Neural cell (in vitro differentiated cells): Measurements from ENCODE around the gene STAP2. TPM values are rescaled to one million over a fixed set of nuclear protein-coding genes. Genes with fewer than 3 reads are reported as not detected.
"Not testable (repeated sequence)": the region's sequence is repeated elsewhere in the genome, so short reads cannot be mapped to it uniquely, and the experiment has no call there.

Experiments used
- H2AFZ ChIP-seq: fragments of 200-600, 300-800 bp; sonication (generic), shearing (Covaris generic); 2 replicates; pipeline ENCODE4 v1.6.0; 2014; ENCODE audit warnings: low read depth, mild to moderate bottlenecking, antibody characterized with exemption, low read length, moderate library complexity
- H3F3A ChIP-seq: fragments of 200-600 bp; shearing (Covaris generic); 2 replicates; pipeline ENCODE4 v1.6.1; 2016; ENCODE audit warnings: mild to moderate bottlenecking, moderate library complexity, mixed read lengths, antibody characterized with exemption, low read length; ENCODE audit not compliant: insufficient read depth, poor library complexity, severe bottlenecking
- H3K27ac ChIP-seq: fragments of 200-600, 300-800 bp; sonication (generic), shearing (Covaris generic); 2 replicates; pipeline ENCODE4 v1.5.1; 2014; ENCODE audit warnings: mild to moderate bottlenecking, low read length, moderate library complexity
- H3K27me3 ChIP-seq: fragments of 300-800, 200-600 bp; sonication (generic), shearing (Covaris generic); 2 replicates; pipeline ENCODE4 v1.6.0; 2014; ENCODE audit warnings: mild to moderate bottlenecking, low read depth, low read length, moderate library complexity; ENCODE audit not compliant: insufficient read depth
- H3K36me3 ChIP-seq: fragments of 300-800, 200-600 bp; sonication (generic), shearing (Covaris generic); 2 replicates; pipeline ENCODE4 v1.5.1; 2014; ENCODE audit warnings: mild to moderate bottlenecking, antibody characterized with exemption, low read length, moderate library complexity; ENCODE audit not compliant: insufficient read depth
- H3K4me2 ChIP-seq: fragments of 300-800, 200-600 bp; sonication (generic), shearing (Covaris generic); 2 replicates; pipeline ENCODE4 v1.6.0; 2014; ENCODE audit warnings: mild to moderate bottlenecking, low read length
- H3K4me3 ChIP-seq: fragments of 300-800, 200-600 bp; sonication (generic), shearing (Covaris generic); 2 replicates; pipeline ENCODE4 v1.5.1; 2014; ENCODE audit warnings: mild to moderate bottlenecking, low read length, moderate library complexity
- H3K79me2 ChIP-seq: fragments of 200-600 bp; shearing (Covaris generic); replicated peaks from 2 replicates; pipeline ENCODE4 v1.6.0; 2014; ENCODE audit warnings: mild to moderate bottlenecking, low read length, moderate library complexity; ENCODE audit not compliant: insufficient read depth
- H3K9ac ChIP-seq: fragments of 300-800, 200-600 bp; sonication (generic), shearing (Covaris generic); 2 replicates; pipeline ENCODE4 v1.6.1; 2016; ENCODE audit warnings: mild to moderate bottlenecking, low read length, mixed read lengths
- H3K9me2 ChIP-seq: fragments of 200-600 bp; shearing (Covaris generic); 2 replicates; pipeline ENCODE4 v1.6.1; 2016; ENCODE audit warnings: mild to moderate bottlenecking, low read length, mixed read lengths; ENCODE audit not compliant: insufficient read depth
- H3K9me3 ChIP-seq: fragments of 200-600, 300-800 bp; sonication (generic), shearing (Covaris generic); 2 replicates; pipeline ENCODE4 v1.6.1; 2016; ENCODE audit warnings: mild to moderate bottlenecking, mixed run types, low read length, moderate library complexity, mixed read lengths
- H4K20me1 ChIP-seq: fragments of 200-600 bp; shearing (Covaris generic); 2 replicates; pipeline ENCODE4 v1.6.1; 2016; ENCODE audit warnings: mild to moderate bottlenecking, mixed run types; ENCODE audit not compliant: insufficient read depth
- CTCF ChIP-seq: fragments of 450-650 bp; IDR thresholded peaks from 2 replicates; pipeline ENCODE4 v1.5.1; 2014; ENCODE audit warnings: antibody characterized with exemption, mild to moderate bottlenecking, moderate library complexity; ENCODE audit not compliant: poor library complexity, severe bottlenecking
- EP300 ChIP-seq: fragments of 450-650 bp; conservative IDR thresholded peaks from 2 replicates; pipeline ENCODE4 v1.6.1; 2014; ENCODE audit warnings: antibody characterized with exemption, mild to moderate bottlenecking, moderate library complexity; ENCODE audit not compliant: poor library complexity, severe bottlenecking
- EZH2 ChIP-seq: fragments of 200-600, 300-800 bp; shearing (Covaris generic), sonication (generic); IDR thresholded peaks from 2 replicates; pipeline ENCODE4 v1.6.1; 2014; ENCODE audit warnings: antibody characterized with exemption, low read length, borderline replicate concordance, mild to moderate bottlenecking; ENCODE audit not compliant: insufficient read depth, poor library complexity, severe bottlenecking
- MXI1 ChIP-seq: fragments of 450-650 bp; conservative IDR thresholded peaks from 2 replicates; pipeline ENCODE4 v1.6.1; 2014; ENCODE audit warnings: antibody characterized with exemption, mild to moderate bottlenecking; ENCODE audit not compliant: poor library complexity, severe bottlenecking
- POLR2AphosphoS5 ChIP-seq: IDR thresholded peaks from 2 replicates; pipeline ENCODE4 v1.6.1; 2012
- RAD21 ChIP-seq: fragments of 450-650 bp; conservative IDR thresholded peaks from 2 replicates; pipeline ENCODE4 v1.6.1; 2014; ENCODE audit warnings: antibody characterized with exemption, mild to moderate bottlenecking, moderate library complexity
- REST ChIP-seq: IDR thresholded peaks from 2 replicates; pipeline ENCODE4 v1.6.1; 2012; ENCODE audit warnings: borderline replicate concordance
- SMC3 ChIP-seq: fragments of 450-650 bp; conservative IDR thresholded peaks from 2 replicates; pipeline ENCODE4 v1.6.1; 2014; ENCODE audit warnings: antibody characterized with exemption, mild to moderate bottlenecking, moderate library complexity; ENCODE audit not compliant: poor library complexity
- TAF1 ChIP-seq: IDR thresholded peaks from 2 replicates; pipeline ENCODE4 v1.6.1; 2012; ENCODE audit warnings: low read depth
- polyA plus RNA-seq: library from polyadenylated mRNA; depleted of rRNA; stranded (reverse); fragments of >200 nt; gene quantifications from 2 replicates; pipeline ENCODE4 v1.2.3, GENCODE V29; 2014

The STAP2 gene
- polyA plus RNA-seq, 1 donor from 2014 or later = 0.16 TPM

GRCh38 chr19:4278010-4278409 is 60.6 kb downstream of the STAP2 start:
- no peaks in the 10 kb centered on the region for H3K9me2 ChIP-seq
- H4K20me1 ChIP-seq = no peaks in the 10 kb centered on the region
- no peak overlapping the region for H3K4me2 ChIP-seq
- peak overlapping the region; percentile 92 for H3K9ac ChIP-seq
- H3F3A ChIP-seq = no peaks in the 10 kb centered on the region
- no peaks in the 10 kb centered on the region for H3K9me3 ChIP-seq
- TF ChIP-seq REST (no peak), CTCF (no peak), TAF1 (no peak), RAD21 (no peak), SMC3 (no peak), EZH2 (no peak), POLR2AphosphoS5 (no peak), MXI1 (no peak), EP300 (no peak)
- no peak overlapping the region for H2AFZ ChIP-seq
- no peaks in the 10 kb centered on the region for H3K27me3 ChIP-seq
- H3K36me3 ChIP-seq = no peaks in the 10 kb centered on the region
- H3K79me2 ChIP-seq = peaks cover 9% of the 10 kb centered on the region
- peak overlapping the region; percentile 89 for H3K4me3 ChIP-seq
- peak overlapping the region; percentile 86 for H3K27ac ChIP-seq

- Histone ChIP-seq H3K4me2 (peak overlapping the region; percentile 30), H3K9ac (peak overlapping the region; percentile 56), H3K9me2 (no peaks in the 10 kb centered on the region), H3F3A (no peaks in the 10 kb centered on the region), H3K27ac (peak overlapping the region; percentile 86), H3K36me3 (no peaks in the 10 kb centered on the region), H3K27me3 (no peaks in the 10 kb centered on the region), H3K4me3 (peak overlapping the region; percentile 53), H4K20me1 (no peaks in the 10 kb centered on the region), H3K79me2 (peaks cover 9% of the 10 kb centered on the region), H2AFZ (no peak overlapping the region), H3K9me3 (no peaks in the 10 kb centered on the region)
- TF ChIP-seq TAF1 (no peak), EZH2 (no peak), CTCF (no peak), MXI1 (no peak), RAD21 (no peak), EP300 (peak; percentile 34), SMC3 (no peak), REST (no peak), POLR2AphosphoS5 (peak; percentile 62)
Measured at GRCh38 chr19:4277191-4277696, 61.4 kb downstream of the STAP2 start.

DNA sequence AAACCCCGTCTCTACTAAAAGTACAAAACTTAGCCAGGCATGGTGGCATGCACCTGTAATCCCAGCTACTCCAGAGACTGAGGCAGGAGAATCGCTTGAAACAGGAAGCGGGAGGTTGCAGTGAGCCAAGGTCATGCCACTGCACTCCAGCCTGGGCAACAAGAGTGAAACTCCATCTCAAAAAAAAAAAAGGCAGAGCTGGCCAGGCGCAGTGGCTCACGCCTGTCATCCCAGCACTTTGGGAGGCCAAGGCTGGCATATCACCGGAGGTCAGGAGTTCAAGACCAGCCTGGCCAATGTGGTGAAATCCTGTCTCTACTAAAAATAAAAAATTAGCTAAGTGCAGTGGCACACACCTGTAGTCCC is 64.3 kb downstream of the STAP2 start:
- not testable (repeated sequence) for H3K27me3 ChIP-seq, H3K27ac ChIP-seq, H3F3A ChIP-seq, H3K79me2 ChIP-seq, H3K4me2 ChIP-seq, H3K9ac ChIP-seq, H3K36me3 ChIP-seq, H3K9me2 ChIP-seq, H4K20me1 ChIP-seq, H2AFZ ChIP-seq, H3K9me3 ChIP-seq, H3K4me3 ChIP-seq
